Endothelial cell of umbilical vein (primary cell): Measurements from ENCODE around the gene PKDREJ. TPM values are rescaled to one million over a fixed set of nuclear protein-coding genes. Genes with fewer than 3 reads are reported as not detected.

Experiments used
- BruUV-seq: library from RNA; stranded (reverse); fragments of 400-500 nt; replicated peaks from 2 replicates; lab custom pipeline; 2021; lab: Mats Ljungman, UMichigan
- CTCF ChIA-PET: fragments of 300-600, 350-600 bp; sonication (Branson Sonifier 250); formaldehyde crosslinking; loops from one replicate; lab custom pipeline; 2021; ENCODE audit warnings: antibody characterized with exemption, inconsistent platforms; lab: Charles Lee
- POLR2A ChIA-PET: fragments of 300-600, 350-600 bp; sonication (Branson Sonifier 250); formaldehyde crosslinking; loops from one replicate; lab custom pipeline; 2021; ENCODE audit warnings: antibody characterized with exemption, inconsistent platforms; lab: Charles Lee
- DNase-seq: peaks from one replicate; pipeline ENCODE4 v3.0.0-alpha.2; 2011; ENCODE audit warnings: low read depth, low spot score
- FAIRE-seq: peaks from 2 replicates; lab custom pipeline; 2011; peaks lifted over from hg19 to GRCh38; lab: Jason Lieb, UNC
- H2AFZ ChIP-seq: 2 replicates; pipeline ENCODE4 v1.6.0; 2012; ENCODE audit warnings: low read depth, low read length, control low read depth, inconsistent platforms
- H3K27ac ChIP-seq: 2 replicates; pipeline ENCODE4 v1.5.1; 2011; ENCODE audit warnings: low read depth, mild to moderate bottlenecking, control low read depth, low read length, moderate library complexity; ENCODE audit not compliant: insufficient read depth
- H3K27me3 ChIP-seq, 2 experiments: 2 replicates each; pipeline versions ENCODE4 v1.6.0 to v1.6.1; 2011; ENCODE audit warnings: low read length in 2 of 2, mixed read lengths in 1 of 2; ENCODE audit not compliant: control insufficient read depth in 2 of 2, insufficient read depth in 2 of 2
- H3K36me3 ChIP-seq, 2 experiments: 2 replicates in 1 of 2; 3 replicates in 1 of 2; pipeline ENCODE4 v1.5.1; 2011; ENCODE audit warnings: low read length in 2 of 2, mild to moderate bottlenecking in 1 of 2, moderate library complexity in 1 of 2; ENCODE audit not compliant: control insufficient read depth in 2 of 2, insufficient read depth in 2 of 2; ENCODE audit errors: extremely low read depth in 1 of 2
- H3K4me1 ChIP-seq: 3 replicates; pipeline ENCODE4 v1.5.1; 2011; ENCODE audit warnings: mild to moderate bottlenecking, low read length; ENCODE audit not compliant: control insufficient read depth, insufficient read depth; ENCODE audit errors: extremely low read depth
- H3K4me2 ChIP-seq: 2 replicates; pipeline ENCODE4 v1.6.1; 2011; ENCODE audit warnings: low read length, control low read depth, mixed read lengths; ENCODE audit not compliant: insufficient read depth
- H3K4me3 ChIP-seq, 3 experiments: fragments of 200-600 bp in 1 of 3; sonication (generic), shearing (Covaris generic) in 1 of 3; replicated peaks in 1 of 3; 2 replicates each; pipeline ENCODE4 v1.5.1; 2011 to 2016; ENCODE audit warnings: control low read depth in 3 of 3, low read length in 3 of 3, mild to moderate bottlenecking in 2 of 3, inconsistent platforms in 1 of 3, low read depth in 1 of 3, moderate library complexity in 1 of 3; ENCODE audit not compliant: insufficient read depth in 1 of 3
- H3K79me2 ChIP-seq: 2 replicates; pipeline ENCODE4 v1.6.0; 2012; ENCODE audit warnings: low read length, inconsistent platforms; ENCODE audit not compliant: control insufficient read depth, insufficient read depth
- H3K9ac ChIP-seq: replicated peaks from 2 replicates; pipeline ENCODE3; 2011; ENCODE audit warnings: low read length, control low read depth; ENCODE audit not compliant: insufficient read depth; ENCODE audit errors: extremely low read depth
- H3K9me1 ChIP-seq: replicated peaks from 3 replicates; pipeline ENCODE4 v1.6.0; 2011; ENCODE audit warnings: mild to moderate bottlenecking, low read length; ENCODE audit not compliant: control insufficient read depth, insufficient read depth; ENCODE audit errors: extremely low read depth
- H3K9me3 ChIP-seq: replicated peaks from 2 replicates; pipeline ENCODE4 v1.5.1; 2012; ENCODE audit warnings: low read length, inconsistent platforms; ENCODE audit not compliant: control insufficient read depth, insufficient read depth
- H4K20me1 ChIP-seq: replicated peaks from 2 replicates; pipeline ENCODE3; 2011; ENCODE audit warnings: mild to moderate bottlenecking, low read length; ENCODE audit not compliant: control insufficient read depth, insufficient read depth; ENCODE audit errors: extremely low read depth
- EZH2 ChIP-seq: IDR thresholded peaks from 2 replicates; pipeline ENCODE4 v1.6.1; 2012; ENCODE audit warnings: borderline replicate concordance, low read depth, mild to moderate bottlenecking, moderate library complexity, low read length, inconsistent platforms; ENCODE audit not compliant: severe bottlenecking
- FOS ChIP-seq: IDR thresholded peaks from 2 replicates; pipeline ENCODE4 v1.6.1; 2011; ENCODE audit warnings: mild to moderate bottlenecking, low read length, moderate library complexity, borderline replicate concordance; ENCODE audit not compliant: insufficient read depth
- GATA2 ChIP-seq: IDR thresholded peaks from 2 replicates; pipeline ENCODE4 v1.7.0; 2011; ENCODE audit warnings: low read depth, mild to moderate bottlenecking, moderate library complexity, mixed read lengths, low read length; ENCODE audit not compliant: insufficient read length, insufficient read depth
- JUN ChIP-seq: IDR thresholded peaks from 2 replicates; pipeline ENCODE4 v1.6.1; 2011; ENCODE audit warnings: borderline replicate concordance, low read depth; ENCODE audit not compliant: insufficient read length, insufficient read depth
- MYC ChIP-seq: IDR thresholded peaks from one replicate; pipeline ENCODE4 v1.6.1; 2011; ENCODE audit warnings: mild to moderate bottlenecking, low read depth, low read length
- POLR2A ChIP-seq: IDR thresholded peaks from 2 replicates; pipeline ENCODE4 v1.6.1; 2012; ENCODE audit warnings: low read depth, mild to moderate bottlenecking, control low read depth, low read length
- POLR2AphosphoS5 ChIP-seq: IDR thresholded peaks from 2 replicates; pipeline ENCODE4 v1.6.1; 2012; ENCODE audit warnings: low read depth, mild to moderate bottlenecking, control low read depth, low read length, moderate library complexity; ENCODE audit not compliant: insufficient read depth
- dilution Hi-C: fragments of 300-500 bp; cut with MboI; formaldehyde crosslinking; loops from one replicate; pipeline ENCODE4 v1.15.0; 2019; ENCODE audit warnings: low sequenced_read_pairs; ENCODE audit not compliant: extremely low pct_ligation_motif_present
- intact Hi-C: fragments of 100-400 bp; cut with micrococcal nuclease; formaldehyde crosslinking; loops from one replicate; pipeline ENCODE4 v1.10.0; 2022
- polyA plus RNA-seq, 4 experiments: library from polyadenylated mRNA; depleted of rRNA in 3 of 4; stranded (reverse) in 3 of 4; unstranded in 1 of 4; fragments of >200 nt; gene quantifications; 2 replicates each; pipeline versions ENCODE4 v1.2.1 to v1.2.3, GENCODE V29; 2011 to 2012; ENCODE audit warnings: missing spikeins in 1 of 4
- total RNA-seq: library from RNA; stranded (reverse); gene quantifications from 2 replicates; pipeline ENCODE4 v1.2.3, GENCODE V29; 2021
- TF ChIP-seq, protein P1 (sequence below), 2 donors: IDR thresholded peaks; 1 replicate in 1 of 2; 2 replicates in 1 of 2; pipeline ENCODE4 v1.5.1; 2011; ENCODE audit warnings: low read length in 2 of 2, mild to moderate bottlenecking in 2 of 2, moderate library complexity in 2 of 2, control low read depth in 1 of 2, inconsistent platforms in 1 of 2, low read depth in 1 of 2; ENCODE audit not compliant: insufficient read depth in 1 of 2; ENCODE audit errors: extremely low read depth in 1 of 2
- TF ChIP-seq, protein P2 (sequence below): IDR thresholded peaks from 2 replicates; pipeline ENCODE4 v1.6.1; 2011; ENCODE audit not compliant: insufficient read depth, insufficient read length

PKDREJ gene
- total and polyA plus RNA-seq, 2 donors (not counting 3 experiments of a cell fraction or from before 2014, with no cell fraction given): not detected

DNA sequence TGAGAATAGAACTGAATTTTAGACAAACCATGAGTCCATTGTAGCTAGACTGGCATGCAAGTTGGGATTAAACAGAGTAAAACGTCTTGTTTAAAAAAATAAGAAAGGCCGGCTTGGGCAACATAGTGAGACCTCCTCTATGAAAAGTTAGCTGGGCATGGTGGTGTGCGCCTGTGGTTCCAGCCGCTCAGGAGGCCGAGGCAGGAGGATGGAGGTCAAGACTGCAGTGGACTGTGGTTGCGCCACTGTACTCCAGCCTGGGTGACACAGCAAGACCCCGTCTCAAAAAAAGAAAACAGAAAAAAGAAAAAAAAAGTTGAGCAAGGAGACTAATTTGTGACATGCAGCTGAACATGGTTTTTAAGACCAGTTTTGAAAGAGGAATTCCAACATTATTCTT is 36.6 kb downstream of the PKDREJ start:
- no peak for FAIRE-seq
- no peak for DNase-seq
- no peaks in the 10 kb centered on the region for H3K79me2 ChIP-seq
- POLR2A ChIA-PET: no interaction called here
- dilution Hi-C loops (no loop called here), intact Hi-C loops (no loop called here)
- H3K36me3 ChIP-seq: no peaks in the 10 kb centered on the region
- no peak overlapping the region for H2AFZ ChIP-seq
- TF ChIP-seq JUN: no peak
- no peak for TF ChIP-seq POLR2AphosphoS5
- TF ChIP-seq, protein P1, sequence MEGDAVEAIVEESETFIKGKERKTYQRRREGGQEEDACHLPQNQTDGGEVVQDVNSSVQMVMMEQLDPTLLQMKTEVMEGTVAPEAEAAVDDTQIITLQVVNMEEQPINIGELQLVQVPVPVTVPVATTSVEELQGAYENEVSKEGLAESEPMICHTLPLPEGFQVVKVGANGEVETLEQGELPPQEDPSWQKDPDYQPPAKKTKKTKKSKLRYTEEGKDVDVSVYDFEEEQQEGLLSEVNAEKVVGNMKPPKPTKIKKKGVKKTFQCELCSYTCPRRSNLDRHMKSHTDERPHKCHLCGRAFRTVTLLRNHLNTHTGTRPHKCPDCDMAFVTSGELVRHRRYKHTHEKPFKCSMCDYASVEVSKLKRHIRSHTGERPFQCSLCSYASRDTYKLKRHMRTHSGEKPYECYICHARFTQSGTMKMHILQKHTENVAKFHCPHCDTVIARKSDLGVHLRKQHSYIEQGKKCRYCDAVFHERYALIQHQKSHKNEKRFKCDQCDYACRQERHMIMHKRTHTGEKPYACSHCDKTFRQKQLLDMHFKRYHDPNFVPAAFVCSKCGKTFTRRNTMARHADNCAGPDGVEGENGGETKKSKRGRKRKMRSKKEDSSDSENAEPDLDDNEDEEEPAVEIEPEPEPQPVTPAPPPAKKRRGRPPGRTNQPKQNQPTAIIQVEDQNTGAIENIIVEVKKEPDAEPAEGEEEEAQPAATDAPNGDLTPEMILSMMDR (IDR thresholded peaks at IDR 0.05; ENCODE audit: extremely low read depth in 1 of 2, insufficient read depth in 1 of 2, low read depth in 1 of 2, low read length in 2 of 2): no peak
- TF ChIP-seq MYC: no peak
- TF ChIP-seq FOS: no peak
- TF ChIP-seq GATA2: no peak
- TF ChIP-seq POLR2A: no peak
- no peak for TF ChIP-seq EZH2
- TF ChIP-seq, protein P2, sequence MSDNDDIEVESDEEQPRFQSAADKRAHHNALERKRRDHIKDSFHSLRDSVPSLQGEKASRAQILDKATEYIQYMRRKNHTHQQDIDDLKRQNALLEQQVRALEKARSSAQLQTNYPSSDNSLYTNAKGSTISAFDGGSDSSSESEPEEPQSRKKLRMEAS: no peak
- H3K4me3 ChIP-seq: no peak overlapping the region
- no peaks in the 10 kb centered on the region for H4K20me1 ChIP-seq
- H3K4me1 ChIP-seq: no peaks in the 10 kb centered on the region
- CTCF ChIA-PET: interaction anchor here (1.4 to 1.7 kb wide), 2 partner anchors 10 to 90 kb away, joined by 3 to 4 read pairs; no protein-coding TSS in a partner anchor
- H3K27me3 ChIP-seq: no peaks in the 10 kb centered on the region
- H3K9me1 ChIP-seq: no peaks in the 10 kb centered on the region
- H3K27ac ChIP-seq: no peak overlapping the region
- no peak overlapping the region for H3K4me2 ChIP-seq
- no peak overlapping the region for H3K9ac ChIP-seq
- H3K9me3 ChIP-seq: no peaks in the 10 kb centered on the region
- no TSS peak for BruUV-seq
